Natural killer cell treated with Interleukin-12 subunit alpha and Interleukin-12 subunit beta and Interleukin-15 and Interleukin-18, amount 100 ng/mL, for 72 hours (primary cell): Measurements from ENCODE around the gene SCAMP5. TPM values are rescaled to one million over a fixed set of nuclear protein-coding genes. Genes with fewer than 3 reads are reported as not detected.

Experiments
- ATAC-seq, 2 donors: fragments of 150-1000 bp; cut with Tn5 transposase in 1 of 2; sonication (Bioruptor Pico), chemical (Tn5 transposase) in 1 of 2; 2 replicates each; pipeline ENCODE4 v1.10.0; 2021
- DNase-seq: peaks from one replicate; pipeline ENCODE4 v3.0.0; 2022; ENCODE audit warnings: low spot score
- H3K27ac Mint-ChIP-seq, 2 donors: 1 replicate in 1 of 2; 2 replicates in 1 of 2; pipeline ENCODE4 v1.8.0; 2022; ENCODE audit warnings: mixed read lengths in 2 of 2, mild to moderate bottlenecking in 1 of 2, moderate library complexity in 1 of 2
- H3K27me3 Mint-ChIP-seq, 2 donors: 1 replicate in 1 of 2; 2 replicates in 1 of 2; pipeline ENCODE4 v1.8.0; 2022; ENCODE audit warnings: mixed read lengths in 2 of 2
- H3K36me3 Mint-ChIP-seq: one replicate; pipeline ENCODE4 v1.8.0; 2022; ENCODE audit warnings: mixed read lengths
- H3K4me1 Mint-ChIP-seq, 2 donors: 1 replicate in 1 of 2; 2 replicates in 1 of 2; pipeline ENCODE4 v1.8.0; 2022; ENCODE audit warnings: low read depth in 2 of 2, mixed read lengths in 2 of 2, mild to moderate bottlenecking in 1 of 2
- H3K4me3 Mint-ChIP-seq: one replicate; pipeline ENCODE4 v1.8.0; 2022; ENCODE audit warnings: mixed read lengths
- H3K9me3 Mint-ChIP-seq: 2 replicates; pipeline ENCODE4 v1.8.0; 2022; ENCODE audit warnings: mixed read lengths
- total RNA-seq, 2 donors: library from RNA; stranded (reverse); gene quantifications; one replicate each; pipeline ENCODE4 v1.2.3, GENCODE V29; 2022

SCAMP5 gene
- total RNA-seq, 2 donors from 2014 or later: 0.40 to 2.7 TPM

GRCh38 chr15:75021341-75021740 is 26.0 kb downstream of the SCAMP5 start:
- no peaks in the 10 kb centered on the region for H3K9me3 Mint-ChIP-seq
- peak overlapping the region in 1 of 2 donors; percentile 63 for H3K27ac Mint-ChIP-seq
- H3K36me3 Mint-ChIP-seq: no peaks in the 10 kb centered on the region

GRCh38 chr15:75022783-75023180 is 27.4 kb downstream of the SCAMP5 start:
- no peaks in the 10 kb centered on the region for H3K27me3 Mint-ChIP-seq
- H3K4me1 Mint-ChIP-seq: peaks cover 0 to 13% of the 10 kb centered on the region in 2 donors
- ATAC-seq (no peak), DNase-seq (no peak)
- H3K36me3 Mint-ChIP-seq: no peaks in the 10 kb centered on the region
- peak overlapping the region; percentile 92 for H3K4me3 Mint-ChIP-seq
- peak overlapping the region; percentile 88 to 93 for H3K27ac Mint-ChIP-seq
- H3K9me3 Mint-ChIP-seq: no peaks in the 10 kb centered on the region

More at GRCh38 chr15:75021341-75021740, 26.0 kb downstream of the SCAMP5 start:
- ATAC-seq (no peak), DNase-seq (no peak)
- peaks cover 0 to 13% of the 10 kb centered on the region in 2 donors for H3K4me1 Mint-ChIP-seq
- H3K27me3 Mint-ChIP-seq: no peaks in the 10 kb centered on the region
- no peak overlapping the region for H3K4me3 Mint-ChIP-seq

GRCh38 chr15:75023181-75023871 is 28.0 kb downstream of the SCAMP5 start, which contains the start of gene PPCDC:
Gene PPCDC (plus strand): TSS chr15:75023590. CDS start chr15:75028319, 4,729 bp downstream.
- Mint-ChIP-seq H3K4me1 (peaks cover 0 to 13% of the 10 kb centered on the region in 2 donors), H3K27me3 (no peaks in the 10 kb centered on the region), H3K36me3 (no peaks in the 10 kb centered on the region), H3K27ac (peak within 1 kb of the TSS; percentile 88 to 93), H3K9me3 (no peaks in the 10 kb centered on the region), H3K4me3 (peak within 1 kb of the TSS; percentile 92)
- DNase-seq (peak; percentile 97), ATAC-seq (peak; percentile 99)

GRCh38 chr15:75023872-75024636 is 28.7 kb downstream of the SCAMP5 start:
- Mint-ChIP-seq H3K27ac (peak overlapping the region; percentile 88 to 93), H3K9me3 (no peaks in the 10 kb centered on the region), H3K4me1 (peaks cover 1 to 14% of the 10 kb centered on the region in 2 donors), H3K4me3 (peak overlapping the region; percentile 92), H3K36me3 (no peaks in the 10 kb centered on the region), H3K27me3 (no peaks in the 10 kb centered on the region)
- DNase-seq: no peak
- ATAC-seq: peak in 1 of 2 donors; percentile 19

GRCh38 chr15:75025107-75025506 is 29.7 kb downstream of the SCAMP5 start:
- Mint-ChIP-seq H3K27ac (peak overlapping the region; percentile 88 to 93), H3K27me3 (no peaks in the 10 kb centered on the region), H3K36me3 (no peaks in the 10 kb centered on the region), H3K4me3 (peak overlapping the region; percentile 92), H3K4me1 (peaks cover 7 to 18% of the 10 kb centered on the region in 2 donors), H3K9me3 (no peaks in the 10 kb centered on the region)
- no peak for ATAC-seq
- DNase-seq: no peak

GRCh38 chr15:75025548-75026260 is 30.3 kb downstream of the SCAMP5 start:
- H3K27me3 Mint-ChIP-seq: no peaks in the 10 kb centered on the region
- peak overlapping the region; percentile 88 to 93 for H3K27ac Mint-ChIP-seq
- H3K36me3 Mint-ChIP-seq: no peaks in the 10 kb centered on the region
- ATAC-seq (no peak), DNase-seq (no peak)
- H3K4me3 Mint-ChIP-seq: peak overlapping the region; percentile 92
- H3K9me3 Mint-ChIP-seq: no peaks in the 10 kb centered on the region
- peaks cover 7 to 22% of the 10 kb centered on the region in 2 donors for H3K4me1 Mint-ChIP-seq

- Mint-ChIP-seq H3K27ac (peak overlapping the region in 1 of 2 donors; percentile 51), H3K36me3 (no peaks in the 10 kb centered on the region), H3K9me3 (no peaks in the 10 kb centered on the region), H3K4me3 (no peak overlapping the region), H3K4me1 (peaks cover 7 to 22% of the 10 kb centered on the region in 2 donors), H3K27me3 (no peaks in the 10 kb centered on the region)
- ATAC-seq: no peak
- DNase-seq: no peak
These were observed 32.2 kb downstream of the SCAMP5 start for GRCh38 chr15:75027551-75027950.

GRCh38 chr15:75028991-75029377 is 33.6 kb downstream of the SCAMP5 start:
- Mint-ChIP-seq H3K4me3 (no peak overlapping the region), H3K27me3 (no peaks in the 10 kb centered on the region), H3K9me3 (no peaks in the 10 kb centered on the region), H3K4me1 (peaks cover 7 to 20% of the 10 kb centered on the region in 2 donors), H3K27ac (peak overlapping the region in 1 of 2 donors; percentile 44), H3K36me3 (no peaks in the 10 kb centered on the region)
- no peak for DNase-seq
- peak in 1 of 2 donors; percentile 38 for ATAC-seq

GRCh38 chr15:75029378-75030022 is 34.1 kb downstream of the SCAMP5 start:
- Mint-ChIP-seq H3K4me1 (peaks cover 7 to 18% of the 10 kb centered on the region in 2 donors), H3K27me3 (no peaks in the 10 kb centered on the region), H3K4me3 (no peak overlapping the region), H3K36me3 (no peaks in the 10 kb centered on the region), H3K9me3 (no peaks in the 10 kb centered on the region), H3K27ac (peak overlapping the region in 1 of 2 donors; percentile 44)
- ATAC-seq: peak; percentile 88 to 90
- DNase-seq: peak; percentile 89

GRCh38 chr15:75030023-75030413 is 34.7 kb downstream of the SCAMP5 start:
- Mint-ChIP-seq H3K27me3 (no peaks in the 10 kb centered on the region), H3K4me3 (no peak overlapping the region), H3K9me3 (no peaks in the 10 kb centered on the region), H3K4me1 (peaks cover 7 to 16% of the 10 kb centered on the region in 2 donors), H3K27ac (no peak overlapping the region), H3K36me3 (no peaks in the 10 kb centered on the region)
- ATAC-seq (no peak), DNase-seq (no peak)

- H3K9me3 Mint-ChIP-seq: no peaks in the 10 kb centered on the region
- peak overlapping the region in 1 of 2 donors; percentile 48 for H3K27ac Mint-ChIP-seq
- no peak for DNase-seq
- H3K4me1 Mint-ChIP-seq: peaks cover 7 to 12% of the 10 kb centered on the region in 2 donors
- H3K27me3 Mint-ChIP-seq: no peaks in the 10 kb centered on the region
- ATAC-seq: no peak
- H3K4me3 Mint-ChIP-seq: no peak overlapping the region
- H3K36me3 Mint-ChIP-seq: no peaks in the 10 kb centered on the region
These were observed 35.1 kb downstream of the SCAMP5 start for GRCh38 chr15:75030424-75030823.

GRCh38 chr15:75031848-75032247 is 36.5 kb downstream of the SCAMP5 start:
- H3K36me3 Mint-ChIP-seq: no peaks in the 10 kb centered on the region
- H3K27ac Mint-ChIP-seq: peak overlapping the region in 1 of 2 donors; percentile 21
- ATAC-seq (no peak), DNase-seq (no peak)
- H3K27me3 Mint-ChIP-seq: no peaks in the 10 kb centered on the region
- H3K4me3 Mint-ChIP-seq: no peak overlapping the region
- H3K9me3 Mint-ChIP-seq: no peaks in the 10 kb centered on the region
- peaks cover 14 to 18% of the 10 kb centered on the region in 2 donors for H3K4me1 Mint-ChIP-seq

- no peak overlapping the region for H3K4me3 Mint-ChIP-seq
- ATAC-seq (no peak), DNase-seq (no peak)
- H3K36me3 Mint-ChIP-seq: no peaks in the 10 kb centered on the region
- H3K9me3 Mint-ChIP-seq: no peaks in the 10 kb centered on the region
- H3K4me1 Mint-ChIP-seq: peaks cover 19 to 23% of the 10 kb centered on the region in 2 donors
- H3K27me3 Mint-ChIP-seq: no peaks in the 10 kb centered on the region
- peak overlapping the region in 1 of 2 donors; percentile 21 for H3K27ac Mint-ChIP-seq
These were observed 37.0 kb downstream of the SCAMP5 start for GRCh38 chr15:75032395-75032794.
